CD8-positive, alpha-beta memory T cell (primary cell): ENCODE data around the gene FBXO28. TPM values are rescaled to one million over a fixed set of nuclear protein-coding genes. Genes with fewer than 3 reads are reported as not detected.
A peak's percentile ranks its signal among the peaks of the same experiment; 100 is the strongest.

ENCODE experiments used
- CTCF ChIA-PET: fragments of 350-600 bp; sonication (Branson Sonifier 250); formaldehyde crosslinking; loops from one replicate; lab custom pipeline; 2021; ENCODE audit warnings: antibody characterized with exemption; lab: Charles Lee
- POLR2A ChIA-PET: fragments of 350-600 bp; sonication (Branson Sonifier 250); formaldehyde crosslinking; loops from one replicate; lab custom pipeline; 2021; ENCODE audit warnings: antibody characterized with exemption; lab: Charles Lee
- DNase-seq, 5 donors: peaks; one replicate each; pipeline versions ENCODE4 v3.0.0 to v3.0.0-alpha.2; 2020 to 2022; ENCODE audit warnings: mixed read lengths in 1 of 5
- H3K27ac ChIP-seq: one replicate; pipeline ENCODE4 v1.7.0; 2013; ENCODE audit warnings: low read depth, mild to moderate bottlenecking, low read length, moderate library complexity
- H3K27me3 ChIP-seq: 2 replicates; pipeline ENCODE4 v1.7.0; 2013; ENCODE audit warnings: low read length, mild to moderate bottlenecking; ENCODE audit not compliant: insufficient read depth, poor library complexity, severe bottlenecking
- H3K36me3 ChIP-seq: 2 replicates; pipeline ENCODE4 v1.7.0; 2013; ENCODE audit warnings: mild to moderate bottlenecking, low read length, moderate library complexity; ENCODE audit not compliant: insufficient read depth
- H3K4me1 ChIP-seq: 2 replicates; pipeline ENCODE4 v1.7.0; 2013; ENCODE audit warnings: mild to moderate bottlenecking, low read length, moderate library complexity; ENCODE audit not compliant: insufficient read depth
- H3K4me3 ChIP-seq: 2 replicates; pipeline ENCODE4 v1.7.0; 2013; ENCODE audit warnings: mild to moderate bottlenecking, low read length
- H3K9me3 ChIP-seq: 2 replicates; pipeline ENCODE4 v1.7.0; 2013; ENCODE audit warnings: mild to moderate bottlenecking, low read length
- H3K27ac Mint-ChIP-seq, 8 donors: one replicate each; pipeline ENCODE4 v1.8.0; 2020 to 2021; ENCODE audit warnings: mixed read lengths in 8 of 8, mild to moderate bottlenecking in 6 of 8, inconsistent platforms in 3 of 8, moderate library complexity in 3 of 8
- H3K27me3 Mint-ChIP-seq, 2 donors: one replicate each; pipeline ENCODE4 v1.8.0; 2020 to 2021; ENCODE audit warnings: mixed read lengths in 2 of 2, mild to moderate bottlenecking in 1 of 2, moderate library complexity in 1 of 2
- H3K36me3 Mint-ChIP-seq, 3 donors: one replicate each; pipeline ENCODE4 v1.8.0; 2020 to 2021; ENCODE audit warnings: mixed read lengths in 3 of 3, inconsistent platforms in 1 of 3, mild to moderate bottlenecking in 1 of 3
- H3K4me1 Mint-ChIP-seq, 3 donors: one replicate each; pipeline ENCODE4 v1.8.0; 2020 to 2021; ENCODE audit warnings: mixed read lengths in 3 of 3, inconsistent platforms in 1 of 3, mild to moderate bottlenecking in 1 of 3
- H3K4me3 Mint-ChIP-seq, 7 donors: one replicate each; pipeline ENCODE4 v1.8.0; 2020 to 2021; ENCODE audit warnings: mixed read lengths in 7 of 7, mild to moderate bottlenecking in 6 of 7, moderate library complexity in 4 of 7, inconsistent platforms in 2 of 7
- H3K9me3 Mint-ChIP-seq, 5 donors: one replicate each; pipeline ENCODE4 v1.8.0; 2020 to 2022; ENCODE audit warnings: mixed read lengths in 5 of 5, mild to moderate bottlenecking in 3 of 5, moderate library complexity in 2 of 5, inconsistent platforms in 1 of 5
- polyA plus RNA-seq: library from polyadenylated mRNA; unstranded; fragments of 300-500 nt; fragmentation: Illumina TruSeq; gene quantifications from one replicate; pipeline ENCODE4 v1.2.3, GENCODE V29; 2021
- total RNA-seq, 2 experiments: library from RNA; stranded (reverse); gene quantifications; one replicate each; pipeline ENCODE4 v1.2.3, GENCODE V29; 2021

FBXO28 gene
- total and polyA plus RNA-seq, 3 experiments from 2014 or later = 16.8 to 32.2 (median 31.6) TPM

GRCh38 chr1:224098007-224098406 is 15.9 kb upstream of the FBXO28 start:
- H3K27ac Mint-ChIP-seq = no peak overlapping the region
- no peaks in the 10 kb centered on the region for H3K9me3 Mint-ChIP-seq
- Histone ChIP-seq H3K27me3 (peaks cover 3% of the 10 kb centered on the region), H3K9me3 (no peaks in the 10 kb centered on the region), H3K27ac (no peak overlapping the region), H3K4me3 (no peak overlapping the region), H3K4me1 (no peaks in the 10 kb centered on the region), H3K36me3 (no peaks in the 10 kb centered on the region)
- DNase-seq = no peak
- peaks cover 0 to 5% (median 0%) of the 10 kb centered on the region in 3 donors for H3K36me3 Mint-ChIP-seq
- POLR2A ChIA-PET = no interaction called here
- no peak overlapping the region for H3K4me3 Mint-ChIP-seq
- no peaks in the 10 kb centered on the region for H3K4me1 Mint-ChIP-seq
- H3K27me3 Mint-ChIP-seq = peaks cover 11 to 27% of the 10 kb centered on the region in 2 donors
- CTCF ChIA-PET = no interaction called here

DNA sequence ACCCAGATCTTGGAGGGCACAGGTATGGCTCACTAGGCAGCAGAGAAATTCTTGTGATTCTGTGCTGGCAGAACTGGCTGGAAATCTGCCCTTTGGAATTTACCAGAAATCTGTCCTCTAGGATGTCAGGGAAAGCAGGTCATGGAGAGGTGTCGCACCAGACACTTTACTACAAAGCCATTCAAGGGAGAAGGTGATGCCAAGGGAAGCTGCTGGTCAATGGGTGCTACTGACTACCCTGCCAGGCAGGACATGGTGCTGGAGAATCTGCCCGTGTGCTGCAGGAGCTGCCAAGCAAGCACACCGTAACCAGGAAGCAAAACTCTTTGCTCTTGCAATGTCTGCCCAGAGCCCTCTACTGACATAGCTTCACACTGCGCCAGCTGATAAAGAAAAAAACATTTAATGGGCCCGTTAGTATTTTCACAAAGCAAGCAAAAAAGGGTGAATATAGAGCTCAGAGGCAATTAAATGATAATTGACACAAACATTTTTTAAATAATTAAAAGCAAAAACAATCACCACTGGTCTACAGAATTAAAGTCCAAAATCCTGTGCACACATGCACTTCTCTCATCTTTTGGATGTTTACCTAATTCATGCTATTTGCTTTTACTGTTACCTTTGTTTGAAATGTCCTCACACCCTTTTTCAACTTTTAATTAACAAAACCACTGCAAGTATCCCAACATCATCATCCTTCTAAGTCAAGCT is 7.2 kb upstream of the FBXO28 start:
- Mint-ChIP-seq H3K4me3 (no peak overlapping the region), H3K4me1 (peaks cover 0 to 3% (median 2%) of the 10 kb centered on the region in 3 donors), H3K36me3 (no peaks in the 10 kb centered on the region), H3K9me3 (no peaks in the 10 kb centered on the region), H3K27ac (no peak overlapping the region), H3K27me3 (peaks cover 12 to 43% of the 10 kb centered on the region in 2 donors)
- H3K4me3 ChIP-seq = no peak overlapping the region
- no peaks in the 10 kb centered on the region for H3K4me1 ChIP-seq
- ChIA-PET CTCF (interaction anchor here (0.9 to 1.6 kb wide), 2 partner anchors 9 to 357 kb away, joined by 4 read pairs; no protein-coding TSS in a partner anchor), POLR2A (no interaction called here)
- H3K27me3 ChIP-seq = no peaks in the 10 kb centered on the region
- H3K9me3 ChIP-seq = no peaks in the 10 kb centered on the region
- no peaks in the 10 kb centered on the region for H3K36me3 ChIP-seq
- H3K27ac ChIP-seq = no peak overlapping the region
- no peak for DNase-seq

DNA sequence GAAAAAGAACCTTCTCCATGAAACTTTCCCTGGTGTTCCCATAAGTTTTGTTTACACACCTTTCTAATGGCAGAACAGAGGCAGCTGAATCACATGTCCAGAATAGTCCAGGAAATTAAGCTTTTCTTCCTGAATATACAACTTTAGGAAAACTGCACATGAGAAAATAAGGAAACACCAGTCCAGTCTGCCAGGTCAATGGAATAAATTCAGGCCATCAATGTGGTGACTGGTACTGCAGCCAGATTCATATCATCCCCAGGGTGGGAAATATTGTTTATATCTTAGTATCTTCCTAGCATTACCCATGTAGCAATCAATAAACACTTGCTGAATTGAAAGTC is 6.7 kb upstream of the FBXO28 start:
- Mint-ChIP-seq H3K27ac (no peak overlapping the region), H3K4me1 (peaks cover 0 to 3% (median 2%) of the 10 kb centered on the region in 3 donors), H3K9me3 (no peaks in the 10 kb centered on the region), H3K27me3 (peaks cover 12 to 40% of the 10 kb centered on the region in 2 donors), H3K4me3 (no peak overlapping the region), H3K36me3 (no peaks in the 10 kb centered on the region)
- no peaks in the 10 kb centered on the region for H3K9me3 ChIP-seq
- no peak overlapping the region for H3K4me3 ChIP-seq
- ChIA-PET CTCF (interaction anchor here (0.9 to 1.6 kb wide), 2 partner anchors 9 to 357 kb away, joined by 4 read pairs; no protein-coding TSS in a partner anchor), POLR2A (no interaction called here)
- no peak for DNase-seq
- no peak overlapping the region for H3K27ac ChIP-seq
- H3K27me3 ChIP-seq = no peaks in the 10 kb centered on the region
- no peaks in the 10 kb centered on the region for H3K4me1 ChIP-seq
- no peaks in the 10 kb centered on the region for H3K36me3 ChIP-seq

- Histone ChIP-seq H3K4me1 (peaks cover 6% of the 10 kb centered on the region), H3K27me3 (no peaks in the 10 kb centered on the region), H3K27ac (no peak overlapping the region), H3K4me3 (no peak overlapping the region), H3K36me3 (no peaks in the 10 kb centered on the region), H3K9me3 (no peaks in the 10 kb centered on the region)
- CTCF ChIA-PET = no interaction called here
- POLR2A ChIA-PET = no interaction called here
- DNase-seq = no peak
- Mint-ChIP-seq H3K27me3 (peaks cover 11 to 28% of the 10 kb centered on the region in 2 donors), H3K9me3 (no peaks in the 10 kb centered on the region), H3K36me3 (peaks cover 0 to 2% (median 0%) of the 10 kb centered on the region in 3 donors), H3K4me1 (peaks cover 8 to 11% (median 9%) of the 10 kb centered on the region in 3 donors), H3K4me3 (no peak overlapping the region), H3K27ac (no peak overlapping the region)
Measured at GRCh38 chr1:224108991-224109390, 4.9 kb upstream of the FBXO28 start.

- no peaks in the 10 kb centered on the region for H3K9me3 ChIP-seq
- H3K36me3 ChIP-seq = no peaks in the 10 kb centered on the region
- peaks cover 10% of the 10 kb centered on the region for H3K4me1 ChIP-seq
- H3K4me3 ChIP-seq = no peak overlapping the region
- Mint-ChIP-seq H3K4me3 (no peak overlapping the region), H3K4me1 (peaks cover 13 to 16% (median 14%) of the 10 kb centered on the region in 3 donors), H3K9me3 (no peaks in the 10 kb centered on the region), H3K27me3 (peaks cover 10 to 28% of the 10 kb centered on the region in 2 donors), H3K36me3 (peaks cover 0 to 3% (median 0%) of the 10 kb centered on the region in 3 donors), H3K27ac (no peak overlapping the region)
- H3K27ac ChIP-seq = no peak overlapping the region
- POLR2A ChIA-PET = no interaction called here
- H3K27me3 ChIP-seq = no peaks in the 10 kb centered on the region
- no peak for DNase-seq
- CTCF ChIA-PET = no interaction called here
Measured at GRCh38 chr1:224109981-224110380, 3.9 kb upstream of the FBXO28 start.

DNA sequence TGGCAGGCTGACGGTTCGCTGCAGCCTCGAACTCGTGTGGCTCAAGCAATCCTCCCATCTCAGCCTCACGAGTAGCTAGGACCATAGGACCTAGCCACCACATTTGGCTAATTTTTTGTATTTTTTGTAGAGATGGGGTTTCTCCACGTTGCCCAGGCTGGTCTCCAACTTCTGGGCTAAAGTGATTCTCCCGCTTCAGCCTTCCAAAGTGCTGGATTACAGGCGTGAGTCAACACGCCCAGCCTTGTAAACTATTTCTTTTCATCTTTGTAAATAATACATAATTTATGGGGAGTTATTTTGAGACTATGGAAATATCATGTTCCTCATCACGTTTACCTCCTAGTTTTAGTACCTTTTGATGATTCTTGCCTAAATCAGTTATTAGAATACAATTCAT is 906 bp upstream of the FBXO28 start:
- POLR2A ChIA-PET = interaction anchor here (0.7 kb wide), 1 partner anchor 396 kb away, joined by 3 read pairs; no protein-coding TSS in a partner anchor
- Histone ChIP-seq H3K4me1 (peaks cover 24% of the 10 kb centered on the region), H3K27me3 (no peaks in the 10 kb centered on the region), H3K4me3 (no peak overlapping the region), H3K36me3 (no peaks in the 10 kb centered on the region), H3K27ac (no peak overlapping the region), H3K9me3 (no peaks in the 10 kb centered on the region)
- Mint-ChIP-seq H3K4me3 (peak overlapping the region in 4 of 7 donors; percentile 8 to 94 (median 90)), H3K36me3 (peaks cover 0 to 11% (median 0%) of the 10 kb centered on the region in 3 donors), H3K9me3 (no peaks in the 10 kb centered on the region), H3K27me3 (peaks cover 5 to 20% of the 10 kb centered on the region in 2 donors), H3K4me1 (peaks cover 26 to 34% (median 32%) of the 10 kb centered on the region in 3 donors), H3K27ac (peak overlapping the region in 2 of 8 donors; percentile 96 to 98)
- no peak for DNase-seq
- CTCF ChIA-PET = no interaction called here

DNA sequence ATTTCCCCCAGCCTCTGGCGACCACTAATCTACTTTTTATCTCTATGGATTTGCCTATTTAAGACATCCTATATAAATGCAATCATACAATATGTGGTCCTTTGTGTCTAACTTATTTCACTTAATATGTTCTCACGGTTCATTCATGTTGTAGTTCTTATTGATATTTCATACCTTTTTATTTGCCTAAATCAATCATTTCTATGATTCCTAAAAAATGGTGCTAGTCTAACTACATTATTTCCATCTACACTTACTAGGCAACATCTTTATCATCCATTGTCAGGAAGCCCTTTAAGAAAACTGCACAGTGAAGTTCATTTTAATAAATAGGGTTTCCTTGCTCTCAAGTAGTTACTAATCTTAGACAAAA is 380 bp upstream of the FBXO28 start:
- peaks cover 5 to 16% of the 10 kb centered on the region in 2 donors for H3K27me3 Mint-ChIP-seq
- Histone ChIP-seq H3K9me3 (no peaks in the 10 kb centered on the region), H3K4me1 (peaks cover 24% of the 10 kb centered on the region), H3K4me3 (peak overlapping the region; percentile 77), H3K27ac (peak overlapping the region; percentile 89), H3K36me3 (no peaks in the 10 kb centered on the region), H3K27me3 (no peaks in the 10 kb centered on the region)
- H3K36me3 Mint-ChIP-seq = peaks cover 0 to 13% (median 0%) of the 10 kb centered on the region in 3 donors
- H3K9me3 Mint-ChIP-seq = no peaks in the 10 kb centered on the region
- DNase-seq = no peak
- H3K27ac Mint-ChIP-seq = peak overlapping the region; percentile 88 to 99 (median 94)
- ChIA-PET CTCF (interaction anchor here (1.2 to 4.7 kb wide), 2 partner anchors 220 to 344 kb away, joined by 8 to 39 read pairs; no protein-coding TSS in a partner anchor), POLR2A (interaction anchor here (0.7 to 1.3 kb wide), 3 partner anchors 69 to 397 kb away, joined by 3 to 5 read pairs (median 3); partner anchors contain the start of gene DEGS1)
- H3K4me1 Mint-ChIP-seq = peaks cover 26 to 38% (median 32%) of the 10 kb centered on the region in 3 donors
- peak overlapping the region; percentile 89 to 94 (median 92) for H3K4me3 Mint-ChIP-seq

DNA sequence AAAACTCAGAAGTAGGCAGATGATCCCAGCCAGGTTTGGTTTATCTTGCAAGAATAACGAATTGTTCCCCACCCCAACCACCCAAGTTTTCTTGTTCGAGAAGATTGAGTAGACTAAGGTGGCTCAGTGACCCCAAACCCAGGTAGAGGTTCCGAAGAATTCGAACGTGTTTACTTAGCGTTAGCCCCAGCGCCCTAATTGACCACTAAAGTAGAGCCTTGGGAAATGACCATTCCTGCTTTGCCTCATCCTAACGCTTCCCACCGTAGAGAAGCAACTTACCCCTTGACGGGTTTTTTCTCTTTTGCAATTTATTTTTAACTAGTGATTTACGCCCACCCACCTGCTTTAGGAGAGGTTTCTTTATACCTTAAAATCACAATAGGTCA is 870 bp downstream of the FBXO28 start:
- Histone ChIP-seq H3K4me1 (peaks cover 24% of the 10 kb centered on the region), H3K36me3 (no peaks in the 10 kb centered on the region), H3K27ac (peak overlapping the region; percentile 89), H3K27me3 (no peaks in the 10 kb centered on the region), H3K4me3 (peak overlapping the region; percentile 77), H3K9me3 (no peaks in the 10 kb centered on the region)
- no peak for DNase-seq
- CTCF ChIA-PET = interaction anchor here (0.8 to 4.7 kb wide), 6 partner anchors 11 to 342 kb away, joined by 3 to 39 read pairs (median 3); partner anchors contain the start of gene DEGS1
- H3K4me3 Mint-ChIP-seq = peak overlapping the region; percentile 89 to 94 (median 92)
- peak overlapping the region; percentile 88 to 99 (median 94) for H3K27ac Mint-ChIP-seq
- no peaks in the 10 kb centered on the region for H3K9me3 Mint-ChIP-seq
- POLR2A ChIA-PET = interaction anchor here (0.8 to 1.3 kb wide), 3 partner anchors 68 to 317 kb away, joined by 3 to 5 read pairs (median 4); partner anchors contain the start of genes DEGS1 and NVL
- peaks cover 5 to 7% of the 10 kb centered on the region in 2 donors for H3K27me3 Mint-ChIP-seq
- H3K4me1 Mint-ChIP-seq = peaks cover 32 to 48% (median 38%) of the 10 kb centered on the region in 3 donors
- H3K36me3 Mint-ChIP-seq = peaks cover 0 to 21% (median 2%) of the 10 kb centered on the region in 3 donors
